ENCODE measurements around the gene BAIAP3.
"Not testable (repeated sequence)": the region's sequence is repeated elsewhere in the genome, so short reads cannot be mapped to it uniquely, and the experiment has no call there.

BAIAP3 gene, protein sequence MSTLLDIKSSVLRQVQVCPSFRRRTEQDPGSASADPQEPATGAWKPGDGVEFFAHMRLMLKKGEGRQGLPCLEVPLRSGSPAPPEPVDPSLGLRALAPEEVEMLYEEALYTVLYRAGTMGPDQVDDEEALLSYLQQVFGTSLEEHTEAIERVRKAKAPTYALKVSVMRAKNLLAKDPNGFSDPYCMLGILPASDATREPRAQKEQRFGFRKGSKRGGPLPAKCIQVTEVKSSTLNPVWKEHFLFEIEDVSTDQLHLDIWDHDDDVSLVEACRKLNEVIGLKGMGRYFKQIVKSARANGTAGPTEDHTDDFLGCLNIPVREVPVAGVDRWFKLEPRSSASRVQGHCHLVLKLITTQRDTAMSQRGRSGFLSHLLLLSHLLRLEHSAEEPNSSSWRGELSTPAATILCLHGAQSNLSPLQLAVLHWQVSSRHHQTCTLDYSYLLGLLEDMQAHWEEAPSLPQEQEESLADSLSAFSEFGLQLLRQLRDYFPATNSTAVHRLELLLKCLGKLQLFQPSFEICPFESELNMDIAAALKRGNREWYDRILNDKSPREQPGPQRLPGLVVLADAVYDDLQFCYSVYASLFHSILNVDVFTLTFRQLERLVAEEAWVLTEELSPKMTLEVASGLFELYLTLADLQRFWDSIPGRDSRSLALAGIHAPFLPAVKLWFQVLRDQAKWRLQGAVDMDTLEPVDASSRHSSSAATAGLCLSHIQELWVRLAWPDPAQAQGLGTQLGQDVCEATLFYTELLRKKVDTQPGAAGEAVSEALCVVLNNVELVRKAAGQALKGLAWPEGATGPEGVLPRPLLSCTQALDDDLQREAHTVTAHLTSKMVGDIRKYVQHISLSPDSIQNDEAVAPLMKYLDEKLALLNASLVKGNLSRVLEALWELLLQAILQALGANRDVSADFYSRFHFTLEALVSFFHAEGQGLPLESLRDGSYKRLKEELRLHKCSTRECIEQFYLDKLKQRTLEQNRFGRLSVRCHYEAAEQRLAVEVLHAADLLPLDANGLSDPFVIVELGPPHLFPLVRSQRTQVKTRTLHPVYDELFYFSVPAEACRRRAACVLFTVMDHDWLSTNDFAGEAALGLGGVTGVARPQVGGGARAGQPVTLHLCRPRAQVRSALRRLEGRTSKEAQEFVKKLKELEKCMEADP
- 27.1 to 34.5 reads per million in 2 donors for total RNA-seq

GRCh38 chr16:1333149-1333812, at the start of gene BAIAP3:
Gene BAIAP3 (plus strand): TSS chr16:1333645. CDS start chr16:1338550, 4,905 bp downstream.
- DNase-seq = peak in 4 of 5 experiments; percentile 24 to 58 (median 43)

DNA sequence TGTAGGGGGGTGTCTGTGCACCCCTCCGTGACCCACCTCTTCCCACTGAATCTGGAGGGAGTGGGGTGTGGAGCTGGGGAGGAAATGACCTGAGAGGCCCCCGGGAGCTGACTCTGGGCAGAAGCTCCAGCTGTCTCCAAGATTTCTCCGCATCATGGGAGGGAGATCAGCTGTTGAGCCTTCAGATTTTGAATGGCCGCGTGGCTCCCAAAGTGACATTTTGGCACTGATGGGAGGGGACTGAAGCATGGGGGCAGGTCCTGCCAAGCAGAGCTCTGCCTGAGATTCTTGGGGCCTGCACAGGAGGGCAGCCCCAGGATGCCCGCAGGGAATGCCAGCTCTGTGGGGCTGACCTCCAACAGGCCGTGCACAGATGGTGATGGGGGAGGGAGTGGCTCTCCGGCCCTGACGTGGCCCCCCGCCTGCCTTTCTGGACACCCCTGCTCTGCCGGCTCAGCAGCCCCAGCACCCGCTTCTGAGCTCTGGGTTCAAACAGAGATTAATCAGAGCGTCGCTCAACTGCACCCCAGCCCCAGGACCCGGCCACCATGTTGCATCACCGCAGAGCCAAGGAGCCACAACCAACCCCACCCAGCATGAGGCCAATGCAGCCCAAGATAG, 49.3 kb upstream of the BAIAP3 start:
- no peak for DNase-seq

- DNase-seq = no peak
Measured at GRCh38 chr16:1285669-1286512, 47.6 kb upstream of the BAIAP3 start.

DNA sequence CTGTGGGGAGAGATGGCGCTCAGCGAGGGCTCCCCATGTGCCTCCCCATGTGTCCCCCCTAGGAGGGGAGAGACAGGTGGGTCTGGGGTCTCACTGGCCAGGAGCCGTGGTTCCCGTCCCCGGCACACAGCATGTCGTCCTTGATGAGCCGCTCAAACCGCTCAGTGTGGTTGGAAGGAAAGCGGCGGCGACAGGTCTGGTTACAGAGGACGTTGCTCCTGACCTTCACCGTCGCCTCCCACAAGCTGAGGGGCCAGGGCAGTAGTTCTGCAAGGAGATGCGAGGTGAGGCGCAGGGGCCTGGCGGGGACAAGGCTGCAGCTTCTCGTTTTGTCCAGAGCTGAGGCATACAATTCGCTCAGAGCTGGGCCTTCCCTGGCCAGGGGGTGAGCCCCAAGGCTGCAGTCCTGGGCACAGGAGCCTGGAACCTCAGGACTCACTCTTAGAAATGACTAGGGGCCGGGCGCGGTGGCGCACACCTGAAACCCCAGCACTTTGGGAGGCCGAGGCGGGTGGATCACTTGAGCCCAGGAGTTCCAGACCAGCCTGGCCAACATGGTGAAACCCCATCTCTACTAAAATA, 46.8 kb upstream of the BAIAP3 start:
- no peak for DNase-seq

DNA sequence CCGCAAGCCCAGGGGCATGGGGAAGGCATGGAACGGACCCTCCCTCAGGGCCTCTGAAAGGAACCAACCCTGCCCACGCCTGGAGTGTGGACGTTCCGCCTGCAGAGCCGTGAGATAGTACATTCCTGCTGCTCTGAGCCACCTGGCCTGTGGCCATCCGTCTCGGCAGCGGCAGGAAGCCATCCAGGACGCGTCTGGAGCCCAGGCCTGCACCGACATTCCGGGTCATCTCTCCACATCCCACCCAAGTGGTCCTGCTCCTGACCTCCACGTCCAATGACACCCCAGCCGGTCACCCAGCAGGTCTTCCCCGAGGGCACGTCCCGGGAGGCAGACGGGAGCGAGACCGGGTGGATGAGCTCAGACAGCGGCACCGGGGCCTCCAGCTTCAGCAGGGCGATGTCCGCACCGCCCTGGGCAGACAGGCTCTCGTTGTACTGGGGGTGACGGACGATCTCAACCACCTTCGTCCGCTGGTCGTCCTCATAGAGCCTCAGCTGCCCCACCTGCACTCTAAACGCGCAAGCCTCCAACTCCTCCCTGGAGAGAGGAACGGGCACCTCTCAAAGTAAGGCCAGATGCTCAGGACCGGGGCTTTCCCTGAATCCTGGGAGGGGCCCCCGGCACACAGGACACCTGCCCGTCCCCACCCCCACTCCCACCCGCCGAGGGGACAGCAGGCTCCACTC, 45.3 kb upstream of the BAIAP3 start:
- no peak for DNase-seq

GRCh38 chr16:1288813-1289476, 44.5 kb upstream of the BAIAP3 start:
- no peak for DNase-seq

DNA sequence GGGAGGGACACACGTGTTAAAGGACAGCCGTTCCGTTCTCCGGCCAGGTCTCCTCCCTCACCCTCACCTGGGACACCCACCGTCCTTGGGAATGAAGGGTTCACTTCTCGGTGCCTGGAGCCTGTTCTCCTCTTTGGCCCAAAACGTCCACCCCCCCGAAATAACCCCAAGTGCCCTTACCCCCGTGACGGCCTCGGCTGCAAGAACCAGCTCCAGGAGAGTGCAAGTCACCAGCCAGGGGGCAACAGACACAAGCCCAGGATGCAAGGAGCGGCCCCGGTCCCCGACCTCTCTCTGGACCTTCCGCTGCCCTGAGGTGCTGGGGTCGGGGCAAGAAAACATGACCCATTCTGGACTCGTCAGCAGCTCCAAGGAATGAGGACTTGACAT, 44.0 kb upstream of the BAIAP3 start:
- DNase-seq = no peak

GRCh38 chr16:1290063-1290501, 43.4 kb upstream of the BAIAP3 start:
- no peak for DNase-seq

GRCh38 chr16:1290860-1291575, 42.4 kb upstream of the BAIAP3 start:
- no peak for DNase-seq

- no peak for DNase-seq
Measured at GRCh38 chr16:1291576-1291974, 41.9 kb upstream of the BAIAP3 start.

DNA sequence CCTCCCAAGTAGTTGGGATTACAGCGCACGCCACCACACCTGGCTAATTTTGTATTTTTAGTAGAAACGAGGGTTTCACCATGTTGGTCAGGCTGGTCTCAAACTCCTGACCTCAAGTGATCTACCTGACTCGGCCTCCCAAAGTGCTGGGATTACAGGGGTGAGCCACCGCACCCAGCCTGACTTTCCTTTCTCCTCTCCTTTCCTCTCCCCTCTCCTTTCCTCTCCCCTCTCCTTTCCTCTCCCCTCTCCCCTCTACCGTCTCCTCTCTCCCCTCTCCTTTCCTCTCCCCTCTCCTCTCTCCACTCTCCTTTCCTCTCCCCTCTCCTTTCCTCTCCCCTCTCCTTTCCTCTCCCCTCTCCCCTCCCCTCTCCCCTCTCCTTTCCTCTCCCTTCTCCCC, 41.2 kb upstream of the BAIAP3 start:
- DNase-seq = not testable (repeated sequence)

- DNase-seq = not testable (repeated sequence)
Measured at GRCh38 chr16:1292808-1293207, 40.6 kb upstream of the BAIAP3 start.

GRCh38 chr16:1293921-1294656, 39.4 kb upstream of the BAIAP3 start:
- no peak for DNase-seq

- DNase-seq = no peak
Measured at GRCh38 chr16:1295465-1295864, 38.0 kb upstream of the BAIAP3 start.

GRCh38 chr16:1296688-1297017, 36.8 kb upstream of the BAIAP3 start:
- not testable (repeated sequence) for DNase-seq

GRCh38 chr16:1297018-1297696, 36.3 kb upstream of the BAIAP3 start:
- DNase-seq = no peak

- no peak for DNase-seq
Measured at GRCh38 chr16:1298406-1298805, 35.0 kb upstream of the BAIAP3 start.

Data from T-helper 2 cell (primary cell).